Uterus (tissue), 2 donors: ENCODE measurements around the gene TFPI.

Experiments
- POLR2A ChIP-seq, 2 donors: fragments of 450-650 bp; IDR thresholded peaks; one replicate each; pipeline ENCODE4 v1.6.1; 2016; ENCODE audit warnings: antibody characterized with exemption in 2 of 2, mild to moderate bottlenecking in 1 of 2, moderate library complexity in 1 of 2
- TF ChIP-seq, protein P1 (sequence below), 4 experiments: fragments of 200-600 bp in 2 of 4; fragments of 450-650 bp in 2 of 4; sonication (generic) in 2 of 4; IDR thresholded peaks; one replicate each; pipeline ENCODE4 v1.5.1; 2016 to 2019; ENCODE audit warnings: antibody characterized with exemption in 4 of 4, mild to moderate bottlenecking in 2 of 4, moderate library complexity in 1 of 4

DNA sequence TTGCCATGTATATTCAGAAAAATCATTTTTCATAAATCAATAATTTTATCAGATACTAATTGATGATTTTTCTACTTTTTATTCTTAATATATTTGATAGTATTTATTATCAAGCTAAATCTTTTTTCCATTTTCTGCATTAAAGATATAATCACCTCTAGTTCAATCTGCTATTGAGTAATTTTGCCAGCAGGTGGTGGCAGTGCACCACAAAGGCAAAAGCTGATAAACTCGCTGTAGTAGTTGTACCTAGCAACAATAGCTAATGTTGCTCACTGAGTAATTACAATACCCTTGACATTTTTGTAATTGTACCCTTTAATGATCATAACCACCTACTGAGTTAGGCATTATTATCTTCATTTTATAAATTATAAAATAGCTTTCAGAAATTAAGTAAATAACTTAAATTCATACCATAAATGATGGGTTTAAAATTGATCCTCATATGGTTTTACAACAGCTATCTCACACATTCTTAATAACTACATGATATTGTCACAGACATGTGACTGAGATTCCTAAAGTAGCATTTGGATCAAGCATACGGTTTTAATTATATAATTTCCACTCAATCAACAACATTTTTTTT lies 54.2 kb downstream of the TFPI start:
- TF ChIP-seq, protein P1, sequence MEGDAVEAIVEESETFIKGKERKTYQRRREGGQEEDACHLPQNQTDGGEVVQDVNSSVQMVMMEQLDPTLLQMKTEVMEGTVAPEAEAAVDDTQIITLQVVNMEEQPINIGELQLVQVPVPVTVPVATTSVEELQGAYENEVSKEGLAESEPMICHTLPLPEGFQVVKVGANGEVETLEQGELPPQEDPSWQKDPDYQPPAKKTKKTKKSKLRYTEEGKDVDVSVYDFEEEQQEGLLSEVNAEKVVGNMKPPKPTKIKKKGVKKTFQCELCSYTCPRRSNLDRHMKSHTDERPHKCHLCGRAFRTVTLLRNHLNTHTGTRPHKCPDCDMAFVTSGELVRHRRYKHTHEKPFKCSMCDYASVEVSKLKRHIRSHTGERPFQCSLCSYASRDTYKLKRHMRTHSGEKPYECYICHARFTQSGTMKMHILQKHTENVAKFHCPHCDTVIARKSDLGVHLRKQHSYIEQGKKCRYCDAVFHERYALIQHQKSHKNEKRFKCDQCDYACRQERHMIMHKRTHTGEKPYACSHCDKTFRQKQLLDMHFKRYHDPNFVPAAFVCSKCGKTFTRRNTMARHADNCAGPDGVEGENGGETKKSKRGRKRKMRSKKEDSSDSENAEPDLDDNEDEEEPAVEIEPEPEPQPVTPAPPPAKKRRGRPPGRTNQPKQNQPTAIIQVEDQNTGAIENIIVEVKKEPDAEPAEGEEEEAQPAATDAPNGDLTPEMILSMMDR (IDR thresholded peaks at IDR 0.05) = peak; percentile 77 to 90 (median 82)
- no peak for TF ChIP-seq POLR2A (IDR thresholded peaks at IDR 0.05)
